T-helper 2 cell treated with Interferon-gamma antibody and Interleukin-4, amounts not matched to agents 100 ng/mL and 5 ng/mL, for 36 hours (primary cell): ENCODE measurements around the gene TIMM9. TPM values are rescaled to one million over a fixed set of nuclear protein-coding genes. Genes with fewer than 3 reads are reported as not detected.
"Not testable (repeated sequence)": the region's sequence is repeated elsewhere in the genome, so short reads cannot be mapped to it uniquely, and the experiment has no call there.

Experiments used
- intact Hi-C: fragments of 100-400 bp; cut with micrococcal nuclease; formaldehyde crosslinking; loops from one replicate; pipeline ENCODE4 v1.15.1; 2023
- total RNA-seq: library from RNA; stranded (reverse); gene quantifications from 2 replicates; pipeline ENCODE4 v1.2.3, GENCODE V29; 2022

The TIMM9 gene
- 39.8 and 39.9 TPM in 2 replicates for total RNA-seq

GRCh38 chr14:58427281-58428117 lies at the start of gene TIMM9, which contains the start of gene KIAA0586:
Gene TIMM9, minus strand, starts transcription at chr14:58427531. Its CDS starts 15,586 bp downstream, at chr14:58411945.
Gene KIAA0586, plus strand, starts transcription at chr14:58427719. Its CDS starts 546 bp downstream, at chr14:58428265.
- intact Hi-C loops = loop anchor here (1.0 to 5.0 kb wide), 9 partner anchors 129 to 1820 kb away; partner anchors contain the start of genes ACTR10, AP5M1, ARID4A and DAAM1

GRCh38 chr14:58476320-58476719 lies 49.0 kb upstream of the TIMM9 start:
- intact Hi-C loops = no loop called here

- intact Hi-C loops = no loop called here
These were observed 42.0 kb upstream of the TIMM9 start for GRCh38 chr14:58469309-58469708.

- intact Hi-C loops = no loop called here
These were observed 40.2 kb upstream of the TIMM9 start for GRCh38 chr14:58467575-58467974.

GRCh38 chr14:58466459-58466858 lies 39.1 kb upstream of the TIMM9 start:
- intact Hi-C loops = no loop called here

- intact Hi-C loops = no loop called here
These were observed 38.1 kb upstream of the TIMM9 start for GRCh38 chr14:58465421-58465820.

GRCh38 chr14:58464652-58465051 lies 37.3 kb upstream of the TIMM9 start:
- intact Hi-C loops = no loop called here

- intact Hi-C loops = no loop called here
These were observed 35.8 kb upstream of the TIMM9 start for GRCh38 chr14:58463147-58463546.

GRCh38 chr14:58460772-58461171 lies 33.4 kb upstream of the TIMM9 start:
- intact Hi-C loops = no loop called here

GRCh38 chr14:58455593-58456265 lies 28.4 kb upstream of the TIMM9 start:
- intact Hi-C loops = no loop called here

- intact Hi-C loops = no loop called here
These were observed 17.3 kb upstream of the TIMM9 start for GRCh38 chr14:58444627-58445026.

GRCh38 chr14:58439476-58439875 lies 12.1 kb upstream of the TIMM9 start:
- intact Hi-C loops = no loop called here

GRCh38 chr14:58430156-58430555 lies 2.8 kb upstream of the TIMM9 start:
- intact Hi-C loops = no loop called here

GRCh38 chr14:58428118-58428683 lies 870 bp upstream of the TIMM9 start:
- intact Hi-C loops = loop anchor here (5.0 kb wide), 2 partner anchors 1161 to 1819 kb away; partner anchors contain the start of genes AP5M1, EXOC5 and PPM1A

GRCh38 chr14:58426670-58427280 lies 556 bp downstream of the TIMM9 start:
- intact Hi-C loops = loop anchor here (1.0 to 5.0 kb wide), 9 partner anchors 128 to 1821 kb away; partner anchors contain the start of genes ACTR10, AP5M1, ARID4A and DAAM1

- intact Hi-C loops = not testable (repeated sequence)
These were observed 10.4 kb downstream of the TIMM9 start for GRCh38 chr14:58416934-58417333.

GRCh38 chr14:58415636-58416547 lies 11.4 kb downstream of the TIMM9 start:
- intact Hi-C loops = no loop called here

GRCh38 chr14:58414845-58415244 lies 12.5 kb downstream of the TIMM9 start:
- intact Hi-C loops = no loop called here

- intact Hi-C loops = no loop called here
These were observed 18.6 kb downstream of the TIMM9 start for GRCh38 chr14:58408681-58409215.

GRCh38 chr14:58401587-58401986 lies 25.7 kb downstream of the TIMM9 start:
- intact Hi-C loops = no loop called here
